ENCODE measurements around the gene C1orf21. TPM values are rescaled to one million over a fixed set of nuclear protein-coding genes. Genes with fewer than 3 reads are reported as not detected.

Gene C1orf21
- total and polyA plus RNA-seq, 2 donors (not counting 1 experiment from before 2014, with no cell fraction given) = under 0.01 to 0.32 TPM

- Histone ChIP-seq H3K79me2 (ENCODE audit: control insufficient read depth, insufficient read depth, low read length) (no peaks in the 10 kb centered on the region), H2AFZ (ENCODE audit: insufficient read depth, low read depth, low read length, poor library complexity, severe bottlenecking) (no peak overlapping the region), H3K4me1 (ENCODE audit: control insufficient read depth in 2 of 2, insufficient read depth in 2 of 2, low read length in 2 of 2) (no peaks in the 10 kb centered on the region), H3K4me2 (replicated peaks; ENCODE audit: low read depth, low read length, poor library complexity, severe bottlenecking) (no peak overlapping the region), H3K9ac (ENCODE audit: low read length) (no peak overlapping the region), H3K27ac (ENCODE audit: low read length in 2 of 2) (no peak overlapping the region), H3K27me3 (replicated peaks in 1 of 4; ENCODE audit: control extremely low read depth in 1 of 4, control insufficient read depth in 3 of 4, insufficient read depth in 4 of 4, low read length in 3 of 4) (no peaks in the 10 kb centered on the region), H3K9me3 (ENCODE audit: control extremely low read depth in 1 of 3, control insufficient read depth in 2 of 3, insufficient read depth in 1 of 3, low read length in 2 of 3) (peaks cover 0 to 5% (median 0%) of the 10 kb centered on the region in 3 donors), H3K36me3 (replicated peaks in 1 of 2; ENCODE audit: control extremely low read depth in 1 of 2, control insufficient read depth in 1 of 2, extremely low read depth in 1 of 2, insufficient read depth in 2 of 2, low read length in 1 of 2) (no peaks in the 10 kb centered on the region), H3K4me3 (ENCODE audit: control extremely low read depth in 1 of 5, extremely low read depth in 1 of 5, insufficient read depth in 1 of 5, low read depth in 2 of 5, low read length in 4 of 5) (no peak overlapping the region), H4K20me1 (ENCODE audit: control insufficient read depth, insufficient read depth, low read length, poor library complexity, severe bottlenecking) (no peaks in the 10 kb centered on the region)
- POLR2A ChIA-PET = no interaction called here
- no peaks in the 10 kb centered on the region for H3K9me3 Mint-ChIP-seq (ENCODE audit: insufficient read depth)
- DNase-seq = no peak
- no peaks in the 10 kb centered on the region for H3K4me1 Mint-ChIP-seq
- TF ChIP-seq CTCF (IDR thresholded peaks at IDR 0.05) = no peak
- TF ChIP-seq EZH2 (IDR thresholded peaks at IDR 0.05; ENCODE audit: borderline replicate concordance, insufficient read depth, low read depth, low read length, poor library complexity, severe bottlenecking) = no peak
- no peak for ATAC-seq (ENCODE audit: low read depth)
- H3K27ac Mint-ChIP-seq = no peak overlapping the region
- CTCF ChIA-PET = no interaction called here
- 100% methylated on average over 1 of the region's 4 CpGs for WGBS (ENCODE audit: insufficient coverage)
- H3K4me3 Mint-ChIP-seq = no peak overlapping the region
- intact Hi-C loops (cut with micrococcal nuclease) = no loop called here
- peaks cover 4% of the 10 kb centered on the region for H3K27me3 Mint-ChIP-seq
These were observed 206.8 kb downstream of the C1orf21 start for GRCh38 chr1:184593597-184593996.

- no peaks in the 10 kb centered on the region for H3K4me1 ChIP-seq (ENCODE audit: control insufficient read depth in 2 of 2, insufficient read depth in 2 of 2, low read length in 2 of 2)
- H3K4me2 ChIP-seq (replicated peaks; ENCODE audit: low read depth, low read length, poor library complexity, severe bottlenecking) = no peak overlapping the region
- no peak overlapping the region for H3K27ac ChIP-seq (ENCODE audit: low read length in 2 of 2)
- ATAC-seq (ENCODE audit: low read depth) = no peak
- no peak overlapping the region for H3K4me3 ChIP-seq (ENCODE audit: control extremely low read depth in 1 of 5, extremely low read depth in 1 of 5, insufficient read depth in 1 of 5, low read depth in 2 of 5, low read length in 4 of 5)
- H3K4me1 Mint-ChIP-seq = no peaks in the 10 kb centered on the region
- ChIA-PET CTCF (no interaction called here), POLR2A (no interaction called here)
- no peaks in the 10 kb centered on the region for H3K27me3 ChIP-seq (replicated peaks in 1 of 4; ENCODE audit: control extremely low read depth in 1 of 4, control insufficient read depth in 3 of 4, insufficient read depth in 4 of 4, low read length in 3 of 4)
- TF ChIP-seq CTCF (IDR thresholded peaks at IDR 0.05) = no peak
- TF ChIP-seq EZH2 (IDR thresholded peaks at IDR 0.05; ENCODE audit: borderline replicate concordance, insufficient read depth, low read depth, low read length, poor library complexity, severe bottlenecking) = no peak
- WGBS (ENCODE audit: insufficient coverage) = 100% methylated on average over 3 of the region's 7 CpGs
- DNase-seq = no peak
- H3K9me3 Mint-ChIP-seq (ENCODE audit: insufficient read depth) = no peaks in the 10 kb centered on the region
- no peak overlapping the region for H2AFZ ChIP-seq (ENCODE audit: insufficient read depth, low read depth, low read length, poor library complexity, severe bottlenecking)
- H4K20me1 ChIP-seq (ENCODE audit: control insufficient read depth, insufficient read depth, low read length, poor library complexity, severe bottlenecking) = no peaks in the 10 kb centered on the region
- H3K4me3 Mint-ChIP-seq = no peak overlapping the region
- H3K27me3 Mint-ChIP-seq = peaks cover 3% of the 10 kb centered on the region
- no peaks in the 10 kb centered on the region for H3K79me2 ChIP-seq (ENCODE audit: control insufficient read depth, insufficient read depth, low read length)
- no peak overlapping the region for H3K27ac Mint-ChIP-seq
- no peak overlapping the region for H3K9ac ChIP-seq (ENCODE audit: low read length)
- H3K9me3 ChIP-seq (ENCODE audit: control extremely low read depth in 1 of 3, control insufficient read depth in 2 of 3, insufficient read depth in 1 of 3, low read length in 2 of 3) = peaks cover 0 to 5% (median 0%) of the 10 kb centered on the region in 3 donors
- intact Hi-C loops (cut with micrococcal nuclease) = no loop called here
- H3K36me3 ChIP-seq (replicated peaks in 1 of 2; ENCODE audit: control extremely low read depth in 1 of 2, control insufficient read depth in 1 of 2, extremely low read depth in 1 of 2, insufficient read depth in 2 of 2, low read length in 1 of 2) = no peaks in the 10 kb centered on the region
These were observed 208.8 kb downstream of the C1orf21 start for GRCh38 chr1:184595596-184595995.
